RCC 7860 (cell line): ENCODE data around the gene LRRC7.

Source experiments
- DNase-seq: peaks from one replicate; pipeline ENCODE4 v3.0.0-alpha.2; 2015; ENCODE audit warnings: low spot score
- FAIRE-seq: peaks from 2 replicates; lab custom pipeline; 2012; peaks lifted over from hg19 to GRCh38; lab: Jason Lieb, UNC

The LRRC7 gene

DNA sequence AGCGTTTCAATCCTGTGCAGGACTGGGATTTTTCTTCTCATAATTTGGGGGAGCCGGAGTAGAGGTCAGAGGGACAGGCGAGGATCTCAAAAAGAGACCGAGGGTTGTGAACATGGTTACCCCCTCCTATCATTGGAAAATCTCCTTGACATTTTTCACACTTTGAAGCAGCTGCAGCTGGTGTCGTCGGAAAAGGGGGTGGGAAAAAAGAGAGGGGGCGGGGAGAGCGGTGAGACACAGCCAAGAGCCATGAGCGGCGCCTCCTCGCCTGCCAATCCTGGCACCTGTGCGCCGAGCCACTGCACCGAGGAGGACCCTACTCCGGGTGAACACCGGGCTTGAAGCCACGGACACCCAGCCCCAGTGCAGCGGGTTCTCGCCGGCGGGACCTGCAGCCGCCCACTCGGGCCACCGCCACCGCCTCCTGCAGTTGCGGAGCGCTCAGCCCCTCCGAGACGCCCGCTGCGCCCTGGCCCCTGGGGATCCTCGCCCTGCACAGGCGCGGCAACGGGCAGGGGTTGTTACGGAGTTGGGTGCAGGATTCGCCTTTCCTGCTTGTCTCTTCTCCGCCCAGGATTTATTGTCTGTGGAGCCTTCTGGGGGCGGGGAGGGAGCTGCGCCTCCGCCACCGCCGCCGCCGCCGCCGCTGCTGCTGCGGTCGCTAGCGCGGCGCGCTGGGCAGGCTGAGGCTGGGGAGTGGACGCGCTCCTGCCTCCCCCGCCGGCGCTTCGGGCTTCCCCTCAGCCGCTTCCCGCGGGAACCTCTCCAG, at the start of gene LRRC7:
LRRC7 (plus strand) TSS at position 271 of the 769 bp plus-strand sequence. CDS start 718 bp downstream, outside the sequence.
- DNase-seq (no peak), FAIRE-seq (no peak)

DNA sequence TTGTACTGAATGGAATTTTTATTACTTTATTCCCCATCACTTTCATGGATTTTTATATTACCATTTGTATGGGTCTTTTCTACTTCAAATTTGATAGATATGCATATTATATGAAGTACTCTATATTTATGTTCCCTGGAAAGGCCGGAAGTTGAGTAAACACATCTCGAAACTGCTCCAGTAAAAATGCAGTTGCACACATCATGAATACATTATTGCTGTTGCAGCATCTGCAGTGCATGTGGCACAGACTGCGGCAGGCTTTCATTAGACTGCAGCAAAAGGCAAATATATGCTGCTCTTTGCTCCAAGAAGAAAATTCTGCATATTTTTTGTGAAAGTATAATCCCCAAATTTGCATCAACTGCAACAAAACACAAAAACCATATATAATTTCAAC, 48.7 kb upstream of the LRRC7 start:
- no peak for FAIRE-seq
- no peak for DNase-seq

DNA sequence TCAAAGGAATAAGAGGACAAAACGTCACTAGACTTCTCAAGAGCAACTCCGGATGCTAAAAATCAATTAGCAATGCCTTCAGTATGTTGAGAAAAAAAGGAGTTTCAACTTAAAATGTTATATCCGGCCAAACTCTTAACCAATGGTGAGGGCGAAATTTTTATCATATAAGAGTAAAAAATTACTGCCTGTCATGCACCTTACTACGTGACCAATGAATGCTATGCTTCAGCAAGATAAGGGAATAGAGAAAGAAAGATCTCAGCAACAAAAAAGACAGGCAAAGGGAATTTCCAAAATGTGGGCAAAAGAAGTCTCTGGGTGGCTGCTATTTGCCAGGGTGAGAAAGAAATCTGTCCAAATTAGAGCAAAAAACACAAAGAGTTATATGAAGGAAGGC, 47.4 kb upstream of the LRRC7 start:
- DNase-seq (no peak), FAIRE-seq (no peak)

DNA sequence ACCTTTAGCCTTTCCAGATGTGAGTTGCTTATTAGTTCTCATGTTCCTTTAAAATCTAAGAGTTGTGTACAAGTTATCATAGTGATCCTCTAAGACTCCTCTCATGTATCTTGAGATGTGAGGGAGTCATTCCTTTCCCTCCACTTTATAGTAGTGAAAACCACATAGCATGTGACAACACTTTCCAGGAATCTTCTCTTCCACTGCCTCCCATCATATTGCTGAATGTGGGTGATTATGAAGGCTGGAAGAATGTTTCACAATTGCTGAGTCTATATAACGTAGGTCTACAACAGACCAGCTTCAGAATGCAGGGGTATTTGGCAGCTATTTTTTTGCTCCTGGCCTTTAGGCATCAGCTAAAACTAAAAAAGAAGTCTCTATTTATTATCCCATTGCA, 44.7 kb upstream of the LRRC7 start:
- peak; percentile 80 for FAIRE-seq
- peak; percentile 80 for DNase-seq

DNA sequence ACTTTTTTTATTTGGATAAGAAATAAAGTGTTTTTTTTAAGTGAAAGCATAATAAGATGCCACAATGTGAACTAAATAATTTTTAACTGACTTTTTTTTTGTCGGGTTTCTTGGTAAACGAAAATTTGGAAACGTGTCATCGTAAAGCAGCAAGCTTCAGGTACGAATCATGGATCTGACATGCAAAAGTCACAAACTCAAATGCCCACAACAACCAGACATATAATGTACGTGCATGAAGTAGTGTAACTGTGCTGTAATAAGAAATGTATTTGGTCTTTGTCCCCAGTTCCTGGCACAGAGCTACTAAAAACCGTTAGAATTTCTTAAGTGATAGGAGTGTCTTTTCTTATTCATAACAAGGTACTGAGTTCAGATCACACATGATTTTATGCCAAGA, 44.3 kb upstream of the LRRC7 start:
- FAIRE-seq (no peak), DNase-seq (peak; percentile 18)

DNA sequence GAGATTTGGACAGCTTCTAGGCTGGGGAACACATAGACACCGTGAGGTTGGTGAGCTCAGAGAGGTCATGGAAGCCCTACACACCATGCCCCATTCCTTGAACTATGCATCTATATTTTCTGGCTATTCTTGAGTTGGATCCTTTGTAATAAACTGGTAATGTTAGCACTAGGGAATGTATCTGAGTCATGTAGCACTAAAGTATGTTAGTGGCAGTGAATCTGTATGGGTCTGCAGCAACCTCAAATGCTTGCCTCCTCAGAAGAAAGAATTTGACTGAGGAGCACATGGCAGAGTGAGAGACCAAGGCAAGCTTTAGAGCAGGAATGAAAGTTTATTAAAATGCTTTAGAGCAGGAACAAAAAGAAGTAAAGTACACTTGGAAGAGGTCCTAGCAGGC, 43.7 kb upstream of the LRRC7 start:
- FAIRE-seq, result no peak

DNA sequence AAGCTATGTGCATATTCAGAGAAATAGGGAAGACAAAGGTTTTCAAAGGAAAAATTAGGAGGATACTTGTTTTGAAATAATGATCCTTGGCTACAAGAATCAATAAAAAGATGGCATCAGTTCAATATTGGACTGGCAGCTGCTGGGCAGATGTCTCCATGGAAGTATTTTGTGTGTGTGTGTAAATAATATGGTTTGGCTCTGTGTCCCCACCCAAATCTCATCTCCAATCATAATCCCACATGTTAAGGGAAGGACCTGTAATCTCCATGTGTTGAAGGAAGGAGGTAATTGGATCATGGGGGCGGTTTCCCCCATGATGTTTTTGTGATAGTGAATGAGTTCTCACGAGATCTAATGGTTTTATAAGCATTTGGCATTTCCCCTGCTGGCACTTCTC, 40.4 kb upstream of the LRRC7 start:
- FAIRE-seq (no peak), DNase-seq (no peak)

More for the DNA sequence above, 43.7 kb upstream of the LRRC7 start:
- peak; percentile 42 for DNase-seq

DNA sequence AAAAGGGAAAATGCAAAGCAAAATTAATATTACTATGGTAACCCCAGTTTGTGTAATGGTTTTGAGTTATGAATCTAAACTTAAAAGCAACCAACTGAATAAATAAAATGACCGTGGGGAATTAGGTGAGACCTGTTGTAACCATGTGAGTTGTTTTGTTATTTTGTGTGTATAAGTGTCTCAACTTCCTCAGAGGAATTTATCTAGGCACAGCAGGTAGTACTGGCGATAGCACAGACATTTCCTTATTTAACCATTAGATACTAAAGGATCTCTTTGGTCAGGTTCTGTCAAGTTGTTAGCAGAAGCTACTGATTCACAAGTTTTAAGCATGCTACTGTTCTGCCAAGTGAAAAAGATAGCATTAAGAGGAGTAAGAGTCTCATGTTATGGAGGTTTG, 39.3 kb upstream of the LRRC7 start:
- DNase-seq, result no peak
- no peak for FAIRE-seq

DNA sequence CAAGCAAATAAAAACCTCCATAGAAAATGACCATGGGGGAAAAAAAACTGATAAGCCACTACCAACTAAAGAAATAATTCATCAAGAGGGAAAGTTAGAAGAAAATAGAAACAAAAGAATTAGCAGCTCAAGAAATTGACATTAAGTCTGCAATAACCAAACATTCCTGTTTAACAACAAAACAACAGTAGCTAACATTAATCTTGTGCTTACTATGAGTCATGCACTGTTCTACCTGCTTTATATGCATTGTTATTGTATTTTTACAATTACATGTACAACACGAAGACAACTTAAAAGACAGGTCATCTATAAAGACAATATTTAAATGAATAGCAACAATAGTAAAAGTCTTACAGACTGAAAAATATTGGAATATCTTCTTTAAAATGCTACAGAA, 34.4 kb upstream of the LRRC7 start:
- DNase-seq (no peak), FAIRE-seq (no peak)

DNA sequence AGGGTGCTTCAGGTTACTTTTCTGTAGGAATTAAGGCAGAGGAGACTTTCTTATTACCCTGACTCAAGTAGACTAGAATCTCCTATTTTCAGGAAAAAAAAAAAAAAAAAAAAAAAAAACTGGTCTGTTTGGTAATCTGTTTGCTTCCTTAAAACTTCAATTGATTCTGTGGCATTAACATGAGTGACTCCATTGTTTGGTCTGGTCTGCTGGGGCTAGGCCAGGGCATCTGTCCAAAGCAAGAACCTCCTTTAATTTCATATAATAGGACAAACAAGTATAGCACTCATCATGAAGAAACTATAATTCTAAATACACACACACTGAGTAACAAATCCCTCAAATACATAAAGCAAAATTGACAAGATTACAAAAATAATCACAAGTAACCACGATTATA, 32.9 kb upstream of the LRRC7 start:
- no peak for DNase-seq
- FAIRE-seq, result no peak

DNA sequence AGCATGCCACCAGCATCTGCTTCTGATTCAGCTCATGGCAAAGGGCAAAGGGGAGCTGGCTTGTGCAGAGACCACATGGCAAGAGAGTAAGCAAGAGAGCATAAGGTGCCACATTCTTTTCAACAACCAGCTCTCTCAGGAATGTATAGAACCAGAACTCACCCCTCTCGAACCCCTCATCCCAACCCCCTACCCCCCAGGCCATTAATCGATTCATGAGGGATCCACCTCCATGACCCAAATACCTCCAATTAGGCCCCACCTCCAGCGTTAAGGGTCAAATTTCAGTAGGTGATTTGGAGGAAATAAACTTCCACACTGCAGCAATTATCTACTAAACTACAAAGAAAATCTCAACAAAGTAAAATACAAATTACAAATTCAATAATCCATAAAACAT, 32.2 kb upstream of the LRRC7 start:
- no peak for FAIRE-seq
- DNase-seq, result no peak

DNA sequence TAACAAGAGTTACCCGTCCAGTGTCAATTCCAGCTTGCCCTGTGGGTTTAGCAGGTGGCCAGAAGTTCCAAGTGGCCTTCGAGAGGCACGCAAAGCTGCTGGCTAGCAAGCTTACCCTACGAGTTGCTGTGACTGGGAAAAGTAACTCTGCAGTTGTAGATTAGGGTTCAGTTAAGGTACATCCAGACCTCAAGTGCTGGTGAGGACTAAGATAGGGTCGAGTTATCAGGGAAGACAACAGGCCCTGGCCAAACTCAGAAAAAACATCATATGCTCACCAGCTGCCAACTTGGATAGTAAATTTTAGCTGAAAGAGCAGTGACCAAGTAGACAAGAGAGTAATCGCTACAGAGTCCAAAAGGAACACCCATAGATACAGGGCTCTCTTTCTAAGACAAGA, 27.7 kb upstream of the LRRC7 start:
- FAIRE-seq (no peak), DNase-seq (no peak)

DNA sequence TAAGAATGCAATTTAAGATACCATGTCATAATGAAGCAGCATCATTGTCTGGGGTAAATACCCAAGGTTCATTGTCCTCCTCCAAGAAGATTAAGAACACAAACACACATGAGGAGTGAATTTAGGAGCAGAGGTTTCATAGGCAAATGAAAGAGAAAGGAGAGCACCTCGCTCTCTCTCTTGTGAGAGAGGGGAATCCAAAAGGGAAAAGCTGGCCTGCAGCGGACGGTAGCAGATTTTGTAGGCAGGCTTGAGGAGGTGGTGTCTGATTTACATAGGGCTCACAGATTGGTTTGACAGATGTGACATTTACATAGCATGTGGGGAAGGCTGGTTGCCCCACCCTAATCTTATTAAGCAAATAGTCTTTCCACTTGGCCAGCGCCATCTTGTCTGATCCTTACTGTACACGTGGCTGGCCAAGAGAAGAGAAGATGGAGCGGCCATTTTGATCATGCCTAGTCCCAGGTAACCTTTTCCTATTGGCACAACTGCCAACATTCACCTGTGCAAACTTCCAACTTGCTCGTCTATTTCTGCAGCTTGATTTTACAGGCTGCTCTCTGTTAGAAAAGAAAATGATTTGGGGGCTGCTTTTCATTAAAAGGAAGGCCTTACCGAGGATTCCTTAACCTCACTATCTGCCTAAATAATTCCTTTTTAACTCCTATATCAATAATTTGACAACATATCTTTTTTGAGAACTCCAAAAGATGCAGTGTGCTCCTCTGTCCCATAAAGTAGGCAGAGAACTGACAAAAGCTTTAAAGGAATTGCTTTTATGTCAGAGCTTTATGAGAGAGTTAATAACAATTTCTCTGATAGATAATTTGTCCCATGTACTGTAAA, 16.0 kb upstream of the LRRC7 start:
- FAIRE-seq (no peak), DNase-seq (no peak)

DNA sequence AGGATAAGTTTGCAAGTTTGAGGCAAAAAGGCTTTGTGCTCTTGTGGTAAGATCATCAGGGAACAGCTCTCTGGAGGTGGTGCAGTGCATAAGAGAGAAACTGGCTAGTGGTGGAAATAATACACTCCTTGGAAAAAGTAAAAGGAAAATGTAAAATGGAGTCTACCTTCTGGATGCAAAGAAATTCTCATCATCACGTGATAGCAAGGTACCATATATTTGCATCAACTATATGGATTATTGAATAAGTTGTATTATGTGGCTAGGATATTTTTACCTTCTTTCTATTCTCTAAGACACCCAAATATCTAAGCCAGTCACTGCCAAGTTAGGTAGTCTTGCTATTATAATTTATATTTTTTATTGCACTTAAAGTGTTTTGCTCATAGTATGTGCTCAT, 14.0 kb upstream of the LRRC7 start:
- FAIRE-seq (no peak), DNase-seq (no peak)

DNA sequence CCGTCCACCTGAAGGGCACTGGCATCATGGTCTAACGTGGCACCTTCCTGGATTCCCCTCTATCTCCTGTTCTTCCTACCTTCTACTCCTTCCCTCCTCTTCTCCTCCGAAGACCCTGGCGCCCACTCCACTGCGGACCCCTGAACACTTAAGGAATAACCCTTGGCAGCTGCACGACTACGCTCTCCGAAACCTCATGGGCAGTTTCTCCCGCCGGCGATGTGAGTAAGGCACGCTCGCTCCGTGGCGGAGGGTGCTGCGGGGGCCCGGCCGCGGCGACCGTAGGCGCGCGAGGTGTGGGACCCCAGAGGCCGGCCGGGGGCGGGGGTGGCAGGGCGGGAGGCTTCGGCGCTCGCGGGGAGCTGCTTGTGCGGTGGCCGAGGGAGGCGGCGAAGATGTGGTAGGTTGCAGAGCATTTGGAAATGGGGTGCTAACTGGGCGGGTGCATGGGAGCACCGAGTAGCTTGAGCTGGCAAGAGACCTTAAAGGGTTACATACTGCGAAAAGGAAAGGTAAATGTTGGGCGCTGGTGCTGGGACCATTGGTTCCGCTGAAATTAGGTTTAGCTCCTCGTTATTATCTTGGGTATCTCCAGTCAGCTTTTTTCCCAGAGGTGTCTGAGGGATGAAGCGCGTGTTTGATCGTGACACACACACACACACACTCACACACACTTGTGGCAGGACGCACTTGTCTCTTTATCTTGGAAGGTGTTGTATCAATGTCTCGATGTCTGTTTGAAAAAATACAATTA, 876 bp downstream of the LRRC7 start:
- FAIRE-seq (no peak), DNase-seq (no peak)

DNA sequence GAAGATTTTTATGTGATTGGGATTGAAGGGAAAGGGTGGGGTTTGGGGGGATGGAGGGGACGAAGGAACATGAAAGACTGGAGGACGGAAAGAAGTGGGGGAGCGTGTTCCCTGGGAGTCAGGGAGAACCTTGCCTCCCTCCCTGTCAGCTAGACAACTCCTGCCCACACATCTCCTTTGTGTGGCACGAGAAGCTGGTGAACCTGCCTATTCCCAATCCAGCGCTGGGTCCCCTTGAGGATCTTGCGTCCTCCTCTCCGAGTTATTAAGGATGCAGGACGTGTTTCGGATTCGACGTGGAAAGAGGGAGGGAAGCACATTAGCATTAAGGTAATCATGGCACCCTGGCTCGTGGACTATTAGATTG, 1.4 kb downstream of the LRRC7 start:
- FAIRE-seq (no peak), DNase-seq (no peak)

DNA sequence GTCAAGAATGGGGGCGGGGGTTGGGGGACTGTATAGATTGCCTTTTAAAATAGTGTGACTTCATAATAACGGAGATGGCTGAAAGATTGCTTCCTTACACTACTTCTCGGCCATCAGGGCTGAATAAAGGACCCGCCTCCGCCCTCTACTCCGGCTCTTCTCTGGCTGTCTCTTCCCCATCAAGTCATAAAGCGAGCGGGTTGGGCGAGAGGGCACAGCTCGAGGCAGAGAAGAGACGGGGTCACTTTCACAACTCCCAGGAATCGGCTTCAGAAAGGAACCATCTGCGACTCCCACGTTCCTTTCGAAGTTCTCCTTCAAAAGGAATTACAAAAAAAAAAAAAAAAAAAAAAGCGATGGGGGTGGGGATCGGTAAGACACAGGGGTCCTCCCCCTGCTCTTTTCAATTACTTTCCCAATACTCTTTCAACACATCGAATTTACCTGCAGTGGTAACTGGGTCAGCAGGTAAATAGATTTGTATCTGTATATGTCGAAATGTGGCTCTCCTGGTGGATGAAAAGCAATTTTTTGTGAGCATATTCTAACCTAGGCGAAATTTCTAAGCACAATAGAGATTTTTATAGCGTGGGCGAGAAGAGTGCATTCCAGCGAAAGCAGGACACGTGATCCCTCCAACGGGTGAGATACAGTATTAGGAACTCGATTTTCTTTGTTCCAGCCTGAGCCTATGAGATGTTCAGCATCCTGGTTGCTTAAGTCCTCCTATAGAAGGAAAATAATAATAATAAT, 2.0 kb downstream of the LRRC7 start:
- DNase-seq (no peak), FAIRE-seq (no peak)

DNA sequence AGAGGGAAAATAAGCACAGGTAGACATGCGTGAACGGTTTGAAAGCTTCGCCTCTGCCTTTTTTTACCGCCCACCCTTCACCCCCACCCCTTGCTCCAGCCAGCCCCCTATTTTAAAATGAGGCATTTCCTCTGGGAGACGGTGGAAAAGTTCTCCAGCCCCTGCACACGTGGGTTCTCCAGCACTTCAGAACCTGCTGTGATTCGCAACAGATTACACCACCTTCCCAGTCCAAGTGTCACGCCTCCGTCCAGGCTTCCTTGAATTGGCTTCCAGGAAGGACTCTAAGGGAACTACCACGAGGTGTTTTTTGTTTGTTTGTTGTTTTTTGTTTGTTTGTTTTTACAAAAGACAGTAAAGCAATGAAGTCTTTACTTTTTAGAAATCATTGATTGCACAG, 2.6 kb downstream of the LRRC7 start:
- no peak for FAIRE-seq
- no peak for DNase-seq

DNA sequence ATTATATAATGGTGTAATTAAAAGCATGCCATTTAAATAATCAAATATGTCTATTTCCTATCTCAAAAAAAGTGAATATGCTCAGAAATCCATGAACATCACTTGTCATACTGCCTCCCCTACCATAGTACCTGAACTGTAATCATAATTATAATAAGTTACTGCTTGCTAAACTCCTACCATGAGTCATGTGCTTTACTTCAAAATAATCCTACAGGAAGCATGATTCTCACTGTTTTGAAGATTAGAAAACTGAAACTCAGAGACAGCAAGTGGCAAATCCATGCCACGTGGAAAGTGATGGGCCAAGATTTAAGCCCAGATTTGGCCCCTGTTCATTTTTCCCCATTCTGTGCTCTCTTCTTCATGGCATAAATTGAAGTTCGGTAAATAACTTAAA, 5.2 kb downstream of the LRRC7 start:
- FAIRE-seq, result no peak
- no peak for DNase-seq

DNA sequence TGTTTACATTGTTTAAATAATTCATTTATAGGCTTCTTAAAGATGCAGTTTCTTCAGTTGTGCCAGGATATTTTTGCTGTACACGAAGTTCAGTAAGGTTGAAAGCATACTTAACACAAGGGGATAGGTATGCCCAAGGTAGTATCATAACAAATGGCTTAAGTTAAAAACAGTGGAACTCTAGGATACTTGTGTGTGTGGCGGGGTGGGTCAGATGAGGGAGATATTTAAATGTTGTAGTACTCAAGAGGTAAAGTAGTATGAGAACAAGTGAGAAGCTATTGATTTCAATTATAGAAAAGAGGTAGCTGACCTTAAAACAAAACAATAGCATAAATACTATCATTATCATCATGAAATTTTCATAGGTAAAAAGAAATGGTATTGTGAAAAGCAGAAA, 6.2 kb downstream of the LRRC7 start:
- DNase-seq, result no peak

DNA sequence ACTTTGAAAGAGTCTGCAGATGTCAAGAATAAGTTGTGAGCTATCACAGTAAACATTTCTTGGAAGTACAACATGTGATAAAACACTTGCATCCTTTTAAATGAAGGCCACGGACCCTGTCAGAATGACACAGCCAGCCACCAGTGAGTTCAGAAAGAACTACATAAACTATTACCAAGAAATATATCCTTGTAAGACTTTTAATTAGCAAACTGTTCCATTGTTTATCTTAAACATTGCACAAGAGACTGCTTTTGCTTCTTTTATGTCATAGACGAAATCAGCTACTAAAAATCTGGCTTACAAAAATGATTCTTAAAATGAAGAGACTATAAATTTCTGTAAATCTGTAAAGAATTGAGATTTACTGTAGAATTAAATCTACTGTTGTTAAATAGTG, 17.9 kb downstream of the LRRC7 start:
- FAIRE-seq (no peak), DNase-seq (no peak)

More for the DNA sequence above, 6.2 kb downstream of the LRRC7 start:
- FAIRE-seq, result no peak
